ENCODE results near the gene TKT. TPM values are rescaled to one million over a fixed set of nuclear protein-coding genes. Genes with fewer than 3 reads are reported as not detected.
A peak's percentile ranks its signal among the peaks of the same experiment; 100 is the strongest.
"Not testable (repeated sequence)": the region's sequence is repeated elsewhere in the genome, so short reads cannot be mapped to it uniquely, and the experiment has no call there.

TKT gene
- total RNA-seq, 2 donors from 2014 or later = 48.8 to 62.8 TPM

- H3K27ac ChIP-seq = peak overlapping the region; percentile 84 to 90
- H3K27me3 ChIP-seq = no peaks in the 10 kb centered on the region
- DNase-seq (ENCODE audit: low spot score) = no peak
- H3K4me1 ChIP-seq = peaks cover 0 to 61% of the 10 kb centered on the region in 2 donors
- H3K36me3 ChIP-seq = no peaks in the 10 kb centered on the region
- TF ChIP-seq, protein P1, sequence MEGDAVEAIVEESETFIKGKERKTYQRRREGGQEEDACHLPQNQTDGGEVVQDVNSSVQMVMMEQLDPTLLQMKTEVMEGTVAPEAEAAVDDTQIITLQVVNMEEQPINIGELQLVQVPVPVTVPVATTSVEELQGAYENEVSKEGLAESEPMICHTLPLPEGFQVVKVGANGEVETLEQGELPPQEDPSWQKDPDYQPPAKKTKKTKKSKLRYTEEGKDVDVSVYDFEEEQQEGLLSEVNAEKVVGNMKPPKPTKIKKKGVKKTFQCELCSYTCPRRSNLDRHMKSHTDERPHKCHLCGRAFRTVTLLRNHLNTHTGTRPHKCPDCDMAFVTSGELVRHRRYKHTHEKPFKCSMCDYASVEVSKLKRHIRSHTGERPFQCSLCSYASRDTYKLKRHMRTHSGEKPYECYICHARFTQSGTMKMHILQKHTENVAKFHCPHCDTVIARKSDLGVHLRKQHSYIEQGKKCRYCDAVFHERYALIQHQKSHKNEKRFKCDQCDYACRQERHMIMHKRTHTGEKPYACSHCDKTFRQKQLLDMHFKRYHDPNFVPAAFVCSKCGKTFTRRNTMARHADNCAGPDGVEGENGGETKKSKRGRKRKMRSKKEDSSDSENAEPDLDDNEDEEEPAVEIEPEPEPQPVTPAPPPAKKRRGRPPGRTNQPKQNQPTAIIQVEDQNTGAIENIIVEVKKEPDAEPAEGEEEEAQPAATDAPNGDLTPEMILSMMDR (IDR thresholded peaks at IDR 0.05) = no peak
- no peaks in the 10 kb centered on the region for H3K9me3 ChIP-seq
- H3K4me3 ChIP-seq = peak overlapping the region; percentile 75 to 81
These were observed 1.9 kb downstream of the TKT start for GRCh38 chr3:53253707-53254508.

DNA sequence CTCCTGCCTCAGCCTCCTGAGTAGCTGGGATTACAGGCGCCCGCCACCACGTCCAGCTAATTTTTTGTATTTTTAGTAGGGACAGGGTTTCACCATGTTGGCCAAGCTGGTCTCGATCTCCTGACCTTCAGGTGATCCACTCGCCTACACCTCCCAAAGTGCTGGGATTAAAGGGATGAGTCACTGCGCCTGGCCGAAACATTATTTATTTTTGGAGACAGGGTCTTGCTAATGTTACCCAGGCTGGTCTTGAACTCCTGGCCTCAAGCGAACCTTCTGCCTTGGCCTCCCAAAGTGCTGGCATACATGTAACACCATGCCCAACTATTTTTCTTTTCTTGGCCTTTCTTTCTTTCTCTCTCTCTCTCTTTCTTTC is 2.9 kb downstream of the TKT start:
- H3K27me3 ChIP-seq; DNase-seq (ENCODE audit: low spot score); H3K9me3 ChIP-seq; H3K4me3 ChIP-seq; H3K36me3 ChIP-seq: not testable (repeated sequence)
- Histone ChIP-seq H3K4me1 (peaks cover 0 to 69% of the 10 kb centered on the region in 2 donors), H3K27ac (peak overlapping the region; percentile 2 to 26)

- Histone ChIP-seq H3K4me3 (no peak overlapping the region), H3K36me3 (no peaks in the 10 kb centered on the region), H3K27me3 (no peaks in the 10 kb centered on the region), H3K4me1 (peaks cover 0 to 73% of the 10 kb centered on the region in 2 donors), H3K27ac (peak overlapping the region; percentile 2 to 26), H3K9me3 (no peaks in the 10 kb centered on the region)
- DNase-seq (ENCODE audit: low spot score) = no peak
- TF ChIP-seq, protein P1 (IDR thresholded peaks at IDR 0.05) = no peak
These were observed 3.5 kb downstream of the TKT start for GRCh38 chr3:53252096-53252946.

DNA sequence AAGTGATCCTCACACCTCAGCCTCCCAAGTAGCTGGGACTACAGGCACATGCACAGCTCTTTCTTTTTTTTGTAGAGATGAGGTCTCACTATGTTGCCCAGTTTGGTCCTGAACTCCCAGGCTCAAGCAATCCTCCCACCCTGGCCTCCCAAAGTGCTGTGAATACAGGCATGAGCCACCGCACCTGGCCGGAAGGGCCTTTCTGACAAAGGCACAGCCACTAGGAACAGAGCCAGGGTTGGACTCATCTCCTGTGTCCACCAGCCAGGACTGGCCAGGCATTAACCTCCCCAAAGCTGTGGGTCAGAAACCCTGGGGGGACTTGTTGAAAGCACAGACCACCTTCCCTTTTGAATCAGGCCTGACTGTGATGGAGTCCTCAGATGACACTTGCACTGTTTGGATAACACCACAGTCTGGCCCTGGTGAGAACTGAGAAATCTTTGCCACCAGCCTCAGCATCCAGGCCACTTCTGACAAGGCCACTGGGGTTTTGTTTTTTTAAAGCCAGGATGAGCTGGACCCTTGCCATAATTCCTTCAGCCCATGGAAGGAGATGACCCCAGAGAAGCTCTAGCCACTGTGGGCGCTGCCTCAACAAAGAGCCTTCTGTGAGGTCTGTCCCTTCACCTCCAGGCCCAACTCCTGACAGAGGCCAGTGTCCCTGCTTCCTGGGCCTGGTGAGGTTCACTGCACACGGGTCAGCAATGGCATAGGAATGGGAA is 4.8 kb downstream of the TKT start:
- H3K27me3 ChIP-seq = no peaks in the 10 kb centered on the region
- TF ChIP-seq, protein P1 (IDR thresholded peaks at IDR 0.05) = no peak
- peak overlapping the region; percentile 22 to 49 for H3K27ac ChIP-seq
- H3K9me3 ChIP-seq = no peaks in the 10 kb centered on the region
- peaks cover 4% of the 10 kb centered on the region for H3K36me3 ChIP-seq
- H3K4me1 ChIP-seq = peaks cover 0 to 73% of the 10 kb centered on the region in 2 donors
- no peak for DNase-seq (ENCODE audit: low spot score)
- H3K4me3 ChIP-seq = no peak overlapping the region

DNA sequence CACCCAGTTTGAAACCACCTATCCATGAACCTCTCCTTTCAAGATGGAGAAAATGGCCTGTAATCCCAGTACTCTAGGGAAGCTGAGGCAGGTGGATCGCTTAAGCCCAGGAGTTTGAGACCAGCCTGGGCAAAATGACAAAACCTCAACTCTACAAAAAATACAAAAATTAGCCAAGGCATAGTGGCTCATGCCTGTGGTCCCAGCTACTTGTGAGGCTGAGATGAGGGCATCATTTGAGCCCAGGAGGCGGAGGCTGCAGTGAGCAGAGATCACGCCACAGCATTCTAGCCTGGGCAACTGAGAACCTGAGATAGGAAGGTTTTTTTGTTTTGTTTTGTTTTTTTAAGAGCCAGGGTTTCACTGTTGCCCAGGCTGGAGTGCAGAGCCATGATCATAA is 5.4 kb downstream of the TKT start:
- H3K4me1 ChIP-seq = peaks cover 0 to 73% of the 10 kb centered on the region in 2 donors
- peak overlapping the region; percentile 22 to 32 for H3K27ac ChIP-seq

More for the DNA sequence above, 5.4 kb downstream of the TKT start:
- TF ChIP-seq, protein P1 (IDR thresholded peaks at IDR 0.05) = no peak
- peaks cover 7% of the 10 kb centered on the region for H3K36me3 ChIP-seq
- no peak for DNase-seq (ENCODE audit: low spot score)
- H3K4me3 ChIP-seq = no peak overlapping the region
- H3K27me3 ChIP-seq = no peaks in the 10 kb centered on the region
- H3K9me3 ChIP-seq = no peaks in the 10 kb centered on the region
